Measurements from ENCODE around the gene TSPAN11. TPM values are rescaled to one million over a fixed set of nuclear protein-coding genes. Genes with fewer than 3 reads are reported as not detected.

The TSPAN11 gene
- total RNA-seq, 1 experiment from 2014 or later, result not detected

DNA sequence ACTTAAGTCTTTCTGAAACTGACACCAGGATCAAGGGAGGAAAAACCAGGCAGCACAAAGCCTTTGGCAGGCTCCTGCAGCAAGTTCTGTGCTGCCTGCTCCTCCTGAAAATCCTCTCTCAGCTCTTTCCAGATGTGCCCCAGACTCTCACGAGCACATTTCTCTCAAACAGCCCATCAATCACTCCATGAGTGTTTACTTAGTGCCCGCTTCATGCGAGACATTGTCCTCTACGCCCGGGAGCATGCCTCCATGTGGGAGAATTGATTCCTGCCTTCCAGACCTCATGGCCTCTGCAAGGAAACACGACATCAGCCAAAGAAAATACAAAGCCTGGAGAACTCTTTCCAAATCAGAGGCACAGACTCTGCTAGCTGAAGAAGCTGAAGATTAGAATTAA lies 46.5 kb upstream of the TSPAN11 start:
- Mint-ChIP-seq H3K36me3 (ENCODE audit: insufficient read depth, unreplicated experiment) (no peaks in the 10 kb centered on the region), H3K27ac (ENCODE audit: unreplicated experiment) (no peak overlapping the region), H3K9me3 (ENCODE audit: unreplicated experiment) (no peaks in the 10 kb centered on the region), H3K4me1 (ENCODE audit: low read depth, unreplicated experiment) (no peaks in the 10 kb centered on the region), H3K4me3 (ENCODE audit: unreplicated experiment) (no peak overlapping the region), H3K27me3 (ENCODE audit: insufficient read depth, unreplicated experiment) (peaks cover 27% of the 10 kb centered on the region)
- no TSS peak for BruUV-seq (replicated peaks)
- ChIA-PET CTCF (no interaction called here), POLR2A (no interaction called here)
- TF ChIP-seq CTCF (IDR thresholded peaks at IDR 0.05; ENCODE audit: insufficient read depth in 1 of 2, low read depth in 1 of 2, low read length in 1 of 2, severe bottlenecking in 1 of 2, unreplicated experiment in 1 of 2), result no peak
- Histone ChIP-seq H3K27me3 (replicated peaks; ENCODE audit: control insufficient read depth, insufficient read depth, low read length) (peaks cover 2% of the 10 kb centered on the region), H3K4me1 (no peaks in the 10 kb centered on the region), H3K36me3 (ENCODE audit: control insufficient read depth, insufficient read depth, low read length) (no peaks in the 10 kb centered on the region), H3K4me3 (ENCODE audit: low read depth, low read length) (no peak overlapping the region), H3K9me3 (no peaks in the 10 kb centered on the region)
- intact Hi-C loops (cut with micrococcal nuclease; ENCODE audit: unreplicated experiment), result no loop called here
- DNase-seq, result no peak

DNA sequence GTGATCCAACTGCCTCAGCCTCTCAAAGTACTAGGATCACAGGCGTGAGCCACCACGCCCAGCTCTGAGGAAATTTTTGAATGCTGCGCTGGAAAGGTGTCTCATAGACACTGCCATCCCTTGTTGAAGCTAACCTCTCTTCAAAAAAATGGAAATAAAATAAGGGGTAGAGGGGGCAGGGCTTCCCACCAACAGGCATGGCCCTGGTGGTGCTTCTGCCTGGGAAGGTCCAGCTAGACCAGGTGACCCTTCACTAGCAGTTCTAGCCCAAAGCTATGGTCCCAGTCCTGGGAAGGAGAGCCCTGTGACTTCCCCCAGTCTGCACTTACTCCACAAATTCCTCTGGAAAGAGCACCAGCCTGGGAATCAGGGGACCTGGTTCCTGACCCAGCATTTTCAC lies 45.7 kb upstream of the TSPAN11 start:
- Mint-ChIP-seq H3K4me3 (ENCODE audit: unreplicated experiment) (no peak overlapping the region), H3K36me3 (ENCODE audit: insufficient read depth, unreplicated experiment) (no peaks in the 10 kb centered on the region), H3K27me3 (ENCODE audit: insufficient read depth, unreplicated experiment) (peaks cover 27% of the 10 kb centered on the region), H3K9me3 (ENCODE audit: unreplicated experiment) (no peaks in the 10 kb centered on the region), H3K27ac (ENCODE audit: unreplicated experiment) (no peak overlapping the region), H3K4me1 (ENCODE audit: low read depth, unreplicated experiment) (no peaks in the 10 kb centered on the region)
- ChIA-PET POLR2A (no interaction called here), CTCF (no interaction called here)
- Histone ChIP-seq H3K4me3 (ENCODE audit: low read depth, low read length) (no peak overlapping the region), H3K9me3 (no peaks in the 10 kb centered on the region), H3K4me1 (no peaks in the 10 kb centered on the region), H3K36me3 (ENCODE audit: control insufficient read depth, insufficient read depth, low read length) (no peaks in the 10 kb centered on the region), H3K27me3 (replicated peaks; ENCODE audit: control insufficient read depth, insufficient read depth, low read length) (peaks cover 7% of the 10 kb centered on the region)
- no peak for TF ChIP-seq CTCF (IDR thresholded peaks at IDR 0.05; ENCODE audit: insufficient read depth in 1 of 2, low read depth in 1 of 2, low read length in 1 of 2, severe bottlenecking in 1 of 2, unreplicated experiment in 1 of 2)
- BruUV-seq (replicated peaks), result no TSS peak
- no peak for DNase-seq
- intact Hi-C loops (cut with micrococcal nuclease; ENCODE audit: unreplicated experiment), result no loop called here

DNA sequence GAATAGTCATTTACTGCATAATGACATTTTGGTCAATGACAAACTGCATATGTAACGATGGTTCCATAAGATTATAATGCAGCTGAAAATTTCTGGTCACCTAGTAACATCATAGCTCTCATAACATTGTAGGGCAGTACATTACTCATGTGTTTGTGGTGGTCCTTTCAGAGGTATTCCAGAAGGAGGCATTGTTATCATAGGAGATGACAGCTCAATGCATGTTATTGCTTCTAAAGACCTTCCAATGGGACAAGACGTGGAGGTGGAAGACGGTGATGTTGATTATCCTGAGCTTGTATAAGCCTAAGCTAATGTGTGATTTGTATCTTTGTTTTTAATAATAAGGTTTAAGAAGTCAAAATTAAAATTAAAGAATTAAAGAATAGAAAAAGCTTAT lies 43.8 kb upstream of the TSPAN11 start:
- Mint-ChIP-seq H3K4me1 (ENCODE audit: low read depth, unreplicated experiment) (no peaks in the 10 kb centered on the region), H3K36me3 (ENCODE audit: insufficient read depth, unreplicated experiment) (no peaks in the 10 kb centered on the region), H3K4me3 (ENCODE audit: unreplicated experiment) (no peak overlapping the region), H3K27me3 (ENCODE audit: insufficient read depth, unreplicated experiment) (peaks cover 17% of the 10 kb centered on the region), H3K9me3 (ENCODE audit: unreplicated experiment) (peaks cover 14% of the 10 kb centered on the region), H3K27ac (ENCODE audit: unreplicated experiment) (no peak overlapping the region)
- no peak overlapping the region for H3K4me3 ChIP-seq (ENCODE audit: low read depth, low read length)
- intact Hi-C loops (cut with micrococcal nuclease; ENCODE audit: unreplicated experiment), result no loop called here
- H3K9me3 ChIP-seq, result 0 out of 2 replicates have a peak, but pooled peaks cover 9% of the 10 kb centered on the region
- no TSS peak for BruUV-seq (replicated peaks)
- peaks cover 7% of the 10 kb centered on the region for H3K27me3 ChIP-seq (replicated peaks; ENCODE audit: control insufficient read depth, insufficient read depth, low read length)
- TF ChIP-seq CTCF (IDR thresholded peaks at IDR 0.05; ENCODE audit: insufficient read depth in 1 of 2, low read depth in 1 of 2, low read length in 1 of 2, severe bottlenecking in 1 of 2, unreplicated experiment in 1 of 2), result no peak
- ChIA-PET POLR2A (no interaction called here), CTCF (interaction anchor here (0.5 to 1.2 kb wide), 2 partner anchors 28 to 103 kb away, joined by 4 read pairs; no protein-coding TSS in a partner anchor)
- H3K4me1 ChIP-seq, result no peaks in the 10 kb centered on the region
- DNase-seq, result no peak
- H3K36me3 ChIP-seq (ENCODE audit: control insufficient read depth, insufficient read depth, low read length), result no peaks in the 10 kb centered on the region
